Epithelial cell of proximal tubule (primary cell): ENCODE data around the gene FBN2. TPM values are rescaled to one million over a fixed set of nuclear protein-coding genes. Genes with fewer than 3 reads are reported as not detected.
A peak's percentile ranks its signal among the peaks of the same experiment; 100 is the strongest.

Experiments used
- DNase-seq: peaks from one replicate; pipeline ENCODE4 v3.0.0-alpha.2; 2011; ENCODE audit warnings: low read depth
- H3K4me3 ChIP-seq: 2 replicates; pipeline ENCODE4 v1.5.1; 2011; ENCODE audit warnings: low read depth, mild to moderate bottlenecking, low read length
- CTCF ChIP-seq: conservative IDR thresholded peaks from 2 replicates; pipeline ENCODE4 v1.5.1; 2012; ENCODE audit warnings: low read depth, mild to moderate bottlenecking, low read length
- total RNA-seq: library from RNA; depleted of rRNA; stranded (reverse); fragments of >200 nt; gene quantifications from 2 replicates; pipeline ENCODE4 v1.2.3, GENCODE V29; 2015

FBN2 gene
- total RNA-seq, 1 donor from 2014 or later, result 7.6 TPM

- no peak overlapping the region for H3K4me3 ChIP-seq
- TF ChIP-seq CTCF, result no peak
- DNase-seq, result no peak
Observed at GRCh38 chr5:128345247-128345646, 192.8 kb downstream of the FBN2 start.

- no peak for TF ChIP-seq CTCF
- DNase-seq, result no peak
- no peak overlapping the region for H3K4me3 ChIP-seq
Observed at GRCh38 chr5:128343168-128343567, 194.9 kb downstream of the FBN2 start.

- DNase-seq, result peak; percentile 69
- no peak overlapping the region for H3K4me3 ChIP-seq
- no peak for TF ChIP-seq CTCF
Observed at GRCh38 chr5:128341056-128341455, 197.0 kb downstream of the FBN2 start.

- no peak for DNase-seq
- no peak overlapping the region for H3K4me3 ChIP-seq
- TF ChIP-seq CTCF, result no peak
Observed at GRCh38 chr5:128340648-128341047, 197.4 kb downstream of the FBN2 start.

GRCh38 chr5:128339585-128339984 is 198.5 kb downstream of the FBN2 start:
- DNase-seq, result no peak
- TF ChIP-seq CTCF, result no peak
- no peak overlapping the region for H3K4me3 ChIP-seq

- no peak overlapping the region for H3K4me3 ChIP-seq
- DNase-seq, result no peak
- TF ChIP-seq CTCF, result no peak
Observed at GRCh38 chr5:128338649-128339048, 199.4 kb downstream of the FBN2 start.

GRCh38 chr5:128335339-128335738 is 202.7 kb downstream of the FBN2 start:
- no peak for DNase-seq
- TF ChIP-seq CTCF, result no peak
- no peak overlapping the region for H3K4me3 ChIP-seq
